Esophagus squamous epithelium (tissue), 5 donors: ENCODE data around the gene SLC22A7. TPM values are rescaled to one million over a fixed set of nuclear protein-coding genes. Genes with fewer than 3 reads are reported as not detected.
"Not testable (repeated sequence)": the region's sequence is repeated elsewhere in the genome, so short reads cannot be mapped to it uniquely, and the experiment has no call there.

Experiments
- DNase-seq: peaks from one replicate; lab custom pipeline; 2025; lab: John Stamatoyannopoulos, UW
- H3K27ac ChIP-seq, 4 donors: fragments of 200-600 bp; sonication (generic); one replicate each; pipeline ENCODE4 v1.5.1; 2016 to 2019; ENCODE audit warnings: mild to moderate bottlenecking in 1 of 4
- H3K27me3 ChIP-seq, 4 donors: fragments of 200-600 bp; sonication (generic); 1 replicate in 3 of 4; 2 replicates in 1 of 4; pipeline versions ENCODE4 v1.5.1 to v1.6.0; 2017 to 2021; ENCODE audit warnings: antibody characterized with exemption in 1 of 4
- H3K36me3 ChIP-seq, 3 donors: fragments of 200-600 bp; sonication (generic); one replicate each; pipeline ENCODE4 v1.5.1; 2016 to 2019
- H3K4me1 ChIP-seq, 3 donors: fragments of 200-600 bp; sonication (generic); one replicate each; pipeline ENCODE4 v1.5.1; 2017 to 2019
- H3K4me3 ChIP-seq, 4 donors: fragments of 200-600 bp; sonication (generic); 1 replicate in 3 of 4; 2 replicates in 1 of 4; pipeline ENCODE4 v1.5.1; 2016 to 2019; ENCODE audit warnings: mild to moderate bottlenecking in 2 of 4, moderate library complexity in 1 of 4
- H3K9me3 ChIP-seq, 3 donors: fragments of 200-600 bp; sonication (generic); one replicate each; pipeline ENCODE4 v1.5.1; 2016 to 2019
- CTCF ChIP-seq, 6 experiments: fragments of 450-650 bp in 4 of 6; fragments of 200-600 bp in 2 of 6; sonication (generic) in 2 of 6; IDR thresholded peaks; one replicate each; pipeline ENCODE4 v1.5.1; 2016 to 2019; ENCODE audit warnings: antibody characterized with exemption in 6 of 6, mild to moderate bottlenecking in 4 of 6, moderate library complexity in 4 of 6
- POLR2A ChIP-seq, 4 donors: fragments of 450-650 bp; IDR thresholded peaks; one replicate each; pipeline ENCODE4 v1.6.1; 2017; ENCODE audit warnings: antibody characterized with exemption in 4 of 4, mild to moderate bottlenecking in 4 of 4, moderate library complexity in 3 of 4
- whole genome bisulfite sequencing, 2 donors: methylation state at CpG; one replicate each; pipeline ENCODE4 v1.1.5; 2018; 5-methylcytosine and 5-hydroxymethylcytosine counted together
- intact Hi-C: fragments of 100-400 bp; cut with DNase I; formaldehyde crosslinking; loops from one replicate; pipeline ENCODE4 v1.15.0; 2022
- small RNA-seq, 4 donors: library from RNA; depleted of rRNA; stranded (forward); fragments of <200 nt; gene quantifications; one replicate each; pipeline ENCODE3, GENCODE V24; 2016
- total RNA-seq, 4 donors: library from RNA; depleted of rRNA; stranded (reverse); fragments of >200 nt; gene quantifications; one replicate each; pipeline ENCODE4 v1.1.0, GENCODE V29; 2016
- donor health status: DM: yes; HTN: yes; CAD: no.

SLC22A7 gene
- total RNA-seq, 4 donors from 2014 or later: not detected

- 91 to 92% methylated on average over 2 to 4 of the region's 4 CpGs for WGBS, 2 donors
- Histone ChIP-seq H3K27me3 (no peaks in the 10 kb centered on the region), H3K4me3 (no peak overlapping the region), H3K9me3 (no peaks in the 10 kb centered on the region), H3K4me1 (peaks cover 0 to 4% (median 0%) of the 10 kb centered on the region in 3 donors), H3K27ac (no peak overlapping the region), H3K36me3 (peaks cover 0 to 78% (median 23%) of the 10 kb centered on the region in 3 donors)
- TF ChIP-seq CTCF (IDR thresholded peaks at IDR 0.05) (no peak), POLR2A (IDR thresholded peaks at IDR 0.05) (no peak)
- intact Hi-C loops: no loop called here
- DNase-seq: no peak
Measured at GRCh38 chr6:43339168-43339567, 41.1 kb downstream of the SLC22A7 start.

DNA sequence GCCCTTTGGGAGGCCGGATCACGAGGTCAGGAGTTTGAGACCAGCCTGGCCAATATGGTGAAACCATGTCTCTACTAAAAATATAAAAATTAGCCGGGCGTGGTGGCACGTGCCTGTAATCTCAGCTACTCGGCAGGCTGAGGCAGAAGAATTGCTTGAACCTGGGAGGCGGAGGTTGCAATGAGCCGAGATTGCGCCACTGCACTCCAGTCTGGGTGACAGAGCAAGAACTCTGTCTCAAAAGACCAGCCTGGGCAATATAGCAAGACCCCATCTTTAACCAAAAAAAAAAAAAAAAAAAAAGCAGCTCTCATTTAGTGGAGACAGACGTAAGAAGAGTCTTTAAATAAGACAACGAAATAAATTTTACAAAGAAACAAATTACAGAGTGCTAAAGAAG is 48.2 kb downstream of the SLC22A7 start:
- intact Hi-C loops, DNase-seq, H3K4me3 ChIP-seq, H3K4me1 ChIP-seq, H3K27me3 ChIP-seq, H3K27ac ChIP-seq, H3K9me3 ChIP-seq: not testable (repeated sequence)
- WGBS, 2 donors: 91 to 94% methylated on average over 7 to 11 of the region's 11 CpGs
- peaks cover 9 to 100% (median 22%) of the 10 kb centered on the region in 3 donors for H3K36me3 ChIP-seq

GRCh38 chr6:43347021-43347420 is 49.0 kb downstream of the SLC22A7 start:
- Histone ChIP-seq H3K4me1 (no peaks in the 10 kb centered on the region), H3K27ac (no peak overlapping the region), H3K4me3 (no peak overlapping the region), H3K36me3 (peaks cover 9 to 100% (median 20%) of the 10 kb centered on the region in 3 donors), H3K9me3 (no peaks in the 10 kb centered on the region), H3K27me3 (no peaks in the 10 kb centered on the region)
- intact Hi-C loops: no loop called here
- WGBS, 2 donors: 72 to 76% methylated on average over 3 of the region's 3 CpGs
- no peak for DNase-seq
- no peak for TF ChIP-seq POLR2A (IDR thresholded peaks at IDR 0.05)
- TF ChIP-seq CTCF (IDR thresholded peaks at IDR 0.05): no peak

DNA sequence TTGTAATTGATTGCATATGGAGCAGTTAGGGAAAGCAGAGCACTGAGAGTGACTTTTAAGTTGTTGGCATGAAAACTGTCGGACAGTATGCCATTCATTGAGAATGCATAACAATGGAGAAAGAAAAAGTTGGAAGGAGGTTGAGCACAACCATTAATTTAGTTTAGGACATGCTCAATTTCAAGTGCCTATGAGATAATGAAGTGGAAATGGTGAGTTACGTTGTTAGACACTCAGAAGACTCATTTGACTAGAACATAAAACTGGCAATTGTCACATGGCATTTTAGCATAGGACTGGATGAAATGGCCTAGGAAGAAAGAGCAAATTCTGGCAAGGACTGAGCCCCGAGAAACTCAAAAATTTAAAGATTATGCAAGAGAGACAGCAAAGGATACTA is 49.4 kb downstream of the SLC22A7 start:
- Histone ChIP-seq H3K4me1 (no peaks in the 10 kb centered on the region), H3K4me3 (no peak overlapping the region), H3K27ac (no peak overlapping the region), H3K27me3 (no peaks in the 10 kb centered on the region), H3K9me3 (no peaks in the 10 kb centered on the region), H3K36me3 (peaks cover 9 to 100% (median 16%) of the 10 kb centered on the region in 3 donors)
- TF ChIP-seq POLR2A (IDR thresholded peaks at IDR 0.05) (no peak), CTCF (IDR thresholded peaks at IDR 0.05) (no peak)
- intact Hi-C loops: no loop called here
- WGBS, 2 donors: 86% methylated on average over 3 of the region's 3 CpGs
- DNase-seq: no peak

DNA sequence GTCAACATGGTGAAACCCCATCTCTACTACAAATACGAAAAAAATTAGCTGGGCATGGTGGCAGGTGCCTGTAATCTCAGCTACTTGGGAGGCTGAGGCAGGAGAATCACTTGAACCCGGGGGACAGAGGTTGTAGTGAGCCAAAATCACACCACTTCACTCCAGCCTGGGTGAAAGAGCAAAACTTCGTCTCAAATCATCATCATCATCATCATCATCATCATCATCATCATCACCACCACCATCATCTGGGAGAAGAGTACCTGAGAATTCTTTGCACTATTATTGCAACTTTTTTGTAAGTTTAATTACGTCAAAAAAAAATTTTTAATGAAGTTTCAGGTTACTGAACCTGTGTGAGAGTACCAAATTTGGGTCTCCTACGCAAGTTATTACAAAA is 53.9 kb downstream of the SLC22A7 start:
- DNase-seq, intact Hi-C loops, H3K27me3 ChIP-seq, H3K4me3 ChIP-seq, H3K27ac ChIP-seq, H3K4me1 ChIP-seq, H3K9me3 ChIP-seq: not testable (repeated sequence)
- peaks cover 14 to 100% (median 18%) of the 10 kb centered on the region in 3 donors for H3K36me3 ChIP-seq
- 91 to 92% methylated on average over 5 of the region's 5 CpGs for WGBS, 2 donors

Small RNA genes within 50 kb of the gene (small RNA-seq; reads per million reads assigned to genes)
- gene RPL12P47: 0 reads per million in 4 donors

Other genes with a start within 250 kb of the SLC22A7 start
- gene CUL7, start 244.4 kb upstream of the SLC22A7 start, total RNA-seq: 10 to 100 TPM in 1 of 4 donors, 1 to 10 TPM in 3; 6.5 to 10.8 (median 8.0) TPM
- 10 to 100 TPM; 23.3 to 29.1 (median 24.5) TPM for gene MRPL2, start 238.8 kb upstream of the SLC22A7 start, total RNA-seq
- 10 to 100 TPM in 2 of 4 donors, 1 to 10 TPM in 2; 4.5 to 15.8 (median 9.4) TPM for gene KLC4, start 238.6 kb upstream of the SLC22A7 start, total RNA-seq
- gene PTK7, start 221.9 kb upstream of the SLC22A7 start, total RNA-seq: 10 to 100 TPM; 30.6 to 44.1 (median 36.7) TPM
- gene SRF, start 127.0 kb upstream of the SLC22A7 start, total RNA-seq: 10 to 100 TPM; 22.0 to 38.9 (median 35.3) TPM
- 10 to 100 TPM; 26.2 to 50.9 (median 32.5) TPM for gene CUL9, start 116.1 kb upstream of the SLC22A7 start, total RNA-seq
- gene DNPH1, start 68.8 kb upstream of the SLC22A7 start, total RNA-seq: 100 to 1,000 TPM in 1 of 4 donors, 10 to 100 TPM in 3; 57.7 to 101 (median 81.5) TPM
- gene TTBK1, start 54.8 kb upstream of the SLC22A7 start, total RNA-seq: under 1 TPM in 1 of 4 donors, not detected in 3; 0.13 TPM
- gene CRIP3, start 10.6 kb downstream of the SLC22A7 start, total RNA-seq: under 1 TPM in 3 of 4 donors, not detected in 1; 0.38 to 0.72 (median 0.41) TPM
- gene ZNF318, start 71.4 kb downstream of the SLC22A7 start, total RNA-seq: 10 to 100 TPM in 1 of 4 donors, 1 to 10 TPM in 3; 5.6 to 13.5 (median 8.1) TPM
- 10 to 100 TPM; 10.8 to 23.9 (median 19.3) TPM for gene ABCC10, start 129.3 kb downstream of the SLC22A7 start, total RNA-seq
- 10 to 100 TPM in 2 of 4 donors, 1 to 10 TPM in 2; 8.3 to 24.8 (median 12.6) TPM for gene DLK2, start 157.3 kb downstream of the SLC22A7 start, total RNA-seq
- 10 to 100 TPM in 3 of 4 donors, 1 to 10 TPM in 1; 9.5 to 20.2 (median 10.9) TPM for gene TJAP1, start 179.3 kb downstream of the SLC22A7 start, total RNA-seq
- under 1 TPM in 3 of 4 donors, not detected in 1; 0.38 to 0.83 (median 0.64) TPM for gene LRRC73, start 212.1 kb downstream of the SLC22A7 start, total RNA-seq
- 10 to 100 TPM; 50.5 to 73.5 (median 71.8) TPM for gene YIPF3, start 218.7 kb downstream of the SLC22A7 start, total RNA-seq
- 10 to 100 TPM; 14.7 to 34.3 (median 25.9) TPM for gene POLR1C, start 218.8 kb downstream of the SLC22A7 start, total RNA-seq